ENCODE data around the gene GRIN1. TPM values are rescaled to one million over a fixed set of nuclear protein-coding genes. Genes with fewer than 3 reads are reported as not detected.
A peak's percentile ranks its signal among the peaks of the same experiment; 100 is the strongest.

GRIN1 gene
- total RNA-seq, 1 donor from 2014 or later, result 0.18 TPM

DNA sequence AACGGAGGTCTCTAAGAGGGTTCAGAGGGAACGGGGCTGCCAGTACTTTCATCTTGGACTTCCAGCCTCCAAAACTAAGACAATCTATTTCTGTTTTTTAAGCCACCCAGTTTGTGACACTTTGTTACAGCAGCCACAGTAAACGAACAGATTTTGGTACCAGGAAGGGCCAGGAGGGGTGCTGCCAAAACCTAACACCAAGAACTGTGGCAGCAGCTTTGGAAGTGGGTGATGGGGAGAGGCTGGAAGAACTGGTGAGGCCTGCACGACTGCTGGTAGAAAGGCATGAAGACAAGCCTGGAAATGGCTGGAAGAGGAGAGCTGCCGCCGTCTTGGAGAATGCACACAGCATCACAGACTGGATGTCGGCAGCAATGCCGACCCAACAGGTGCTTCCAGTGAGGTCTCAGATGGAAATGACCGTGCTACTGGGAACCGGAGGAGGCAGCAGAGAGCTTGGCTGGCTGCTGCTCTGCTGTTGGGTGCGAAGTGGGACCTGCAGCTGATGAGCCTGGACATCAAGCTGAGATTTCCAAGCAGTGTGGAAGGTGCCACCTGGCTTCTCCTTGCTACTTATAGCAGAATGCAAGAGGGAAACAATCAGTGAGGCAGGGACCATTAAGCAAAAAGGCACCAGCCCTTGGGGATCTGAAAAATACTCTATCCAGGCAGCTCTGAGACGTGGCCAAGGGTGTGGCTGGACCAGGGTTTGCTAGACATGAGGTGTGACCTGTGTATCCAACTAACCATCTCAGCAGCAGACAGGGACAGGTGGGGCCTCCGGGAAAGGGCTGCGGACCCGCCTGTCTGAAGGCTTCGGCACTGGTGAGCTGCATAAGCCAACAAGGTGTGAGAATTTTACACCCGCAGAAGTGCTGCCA, 37.6 kb downstream of the GRIN1 start:
- Histone ChIP-seq H4K20me1 (ENCODE audit: insufficient read depth, low read length) (peaks cover 21% of the 10 kb centered on the region), H3K9me3 (ENCODE audit: insufficient read depth, low read depth, low read length) (no peaks in the 10 kb centered on the region), H3K4me2 (ENCODE audit: low read length) (no peak overlapping the region), H3K4me3 (ENCODE audit: insufficient read depth, low read depth, low read length) (no peak overlapping the region), H3K9ac (ENCODE audit: low read length) (no peak overlapping the region), H3K4me1 (ENCODE audit: insufficient read depth, low read length) (no peaks in the 10 kb centered on the region), H3K79me2 (ENCODE audit: insufficient read depth, low read length) (no peaks in the 10 kb centered on the region), H3K27me3 (ENCODE audit: insufficient read depth, low read length) (peaks cover 4% of the 10 kb centered on the region), H2AFZ (ENCODE audit: low read depth, low read length) (no peak overlapping the region), H3K36me3 (ENCODE audit: insufficient read depth, low read length) (peaks cover 3% of the 10 kb centered on the region), H3K27ac (ENCODE audit: low read depth, low read length) (no peak overlapping the region)
- TF ChIP-seq CTCF (IDR thresholded peaks at IDR 0.05; ENCODE audit: insufficient read depth, low read depth, low read length) (peak; percentile 51), EZH2 (IDR thresholded peaks at IDR 0.05; ENCODE audit: insufficient read depth, low read length) (no peak)
- Mint-ChIP-seq H3K36me3 (ENCODE audit: low read depth, unreplicated experiment) (peaks cover 11% of the 10 kb centered on the region), H3K4me1 (ENCODE audit: low read depth, unreplicated experiment) (no peaks in the 10 kb centered on the region), H3K27me3 (ENCODE audit: low read depth, unreplicated experiment) (peaks cover 2% of the 10 kb centered on the region), H3K9me3 (ENCODE audit: unreplicated experiment) (no peaks in the 10 kb centered on the region), H3K27ac (ENCODE audit: unreplicated experiment) (no peak overlapping the region), H3K4me3 (ENCODE audit: unreplicated experiment) (no peak overlapping the region)
- DNase-seq (ENCODE audit: low read depth) (no peak), FAIRE-seq (no peak)

DNA sequence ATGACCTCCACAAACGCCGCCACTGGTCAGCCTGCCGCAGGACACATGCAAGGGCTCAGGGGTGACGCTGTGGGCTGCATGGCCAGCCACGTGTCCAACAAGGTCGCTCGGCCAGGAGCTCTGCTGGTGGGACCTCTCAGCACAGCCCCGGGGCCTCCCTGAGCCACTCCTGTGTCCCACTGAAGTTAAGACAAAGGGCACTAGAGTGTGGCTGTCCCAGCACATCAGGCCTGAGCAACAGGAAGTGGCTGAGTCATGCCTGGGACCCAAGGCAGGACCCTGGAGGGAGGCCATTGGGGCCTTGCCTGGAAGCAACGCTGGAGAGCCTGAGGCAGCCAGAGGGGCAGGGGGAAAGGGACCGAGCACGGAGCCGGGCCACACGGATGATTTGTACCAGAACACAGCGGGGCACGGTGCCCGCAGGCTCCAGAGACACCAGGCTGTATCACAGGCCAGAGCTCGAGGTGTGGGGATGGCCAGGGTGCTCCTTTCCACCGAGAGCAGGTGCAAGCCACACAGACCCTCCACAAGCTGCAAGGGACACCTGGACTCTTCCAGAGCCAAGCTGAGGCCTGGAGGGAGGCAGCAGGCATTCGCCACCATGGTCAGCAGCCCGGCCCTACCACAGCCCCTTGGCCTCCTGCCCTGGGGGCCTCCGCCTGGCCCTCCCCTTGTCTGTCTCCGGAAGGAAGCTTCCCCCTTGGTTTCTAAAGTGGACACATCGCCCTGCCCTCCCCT, 39.4 kb downstream of the GRIN1 start:
- no peak overlapping the region for H2AFZ ChIP-seq (ENCODE audit: low read depth, low read length)
- TF ChIP-seq EZH2 (IDR thresholded peaks at IDR 0.05; ENCODE audit: insufficient read depth, low read length), result no peak
- no peak for TF ChIP-seq CTCF (IDR thresholded peaks at IDR 0.05; ENCODE audit: insufficient read depth, low read depth, low read length)
- H3K9me3 ChIP-seq (ENCODE audit: insufficient read depth, low read depth, low read length), result no peaks in the 10 kb centered on the region
- no peak overlapping the region for H3K4me2 ChIP-seq (ENCODE audit: low read length)
- no peaks in the 10 kb centered on the region for H3K4me1 Mint-ChIP-seq (ENCODE audit: low read depth, unreplicated experiment)
- peaks cover 5% of the 10 kb centered on the region for H3K36me3 ChIP-seq (ENCODE audit: insufficient read depth, low read length)
- peaks cover 21% of the 10 kb centered on the region for H4K20me1 ChIP-seq (ENCODE audit: insufficient read depth, low read length)
- H3K36me3 Mint-ChIP-seq (ENCODE audit: low read depth, unreplicated experiment), result peaks cover 15% of the 10 kb centered on the region
- DNase-seq (ENCODE audit: low read depth) (no peak), FAIRE-seq (no peak)
- H3K27ac ChIP-seq (ENCODE audit: low read depth, low read length), result no peak overlapping the region
- H3K4me3 Mint-ChIP-seq (ENCODE audit: unreplicated experiment), result no peak overlapping the region
- H3K9ac ChIP-seq (ENCODE audit: low read length), result no peak overlapping the region
- H3K9me3 Mint-ChIP-seq (ENCODE audit: unreplicated experiment), result no peaks in the 10 kb centered on the region
- no peaks in the 10 kb centered on the region for H3K27me3 ChIP-seq (ENCODE audit: insufficient read depth, low read length)
- H3K4me1 ChIP-seq (ENCODE audit: insufficient read depth, low read length), result no peaks in the 10 kb centered on the region
- H3K27ac Mint-ChIP-seq (ENCODE audit: unreplicated experiment), result no peak overlapping the region
- no peaks in the 10 kb centered on the region for H3K27me3 Mint-ChIP-seq (ENCODE audit: low read depth, unreplicated experiment)
- no peaks in the 10 kb centered on the region for H3K79me2 ChIP-seq (ENCODE audit: insufficient read depth, low read length)
- no peak overlapping the region for H3K4me3 ChIP-seq (ENCODE audit: insufficient read depth, low read depth, low read length)

All from astrocyte (in vitro differentiated cells and primary cell).